ENCODE measurements around the gene SYMPK.
A peak's percentile ranks its signal among the peaks of the same experiment; 100 is the strongest.

The SYMPK gene

GRCh38 chr19:45782820-45783785, 79.8 kb downstream of the SYMPK start:
- Histone ChIP-seq H3K27ac (peak overlapping the region; percentile 35), H3K36me3 (replicated peaks) (peaks cover 46% of the 10 kb centered on the region), H3K4me3 (ENCODE audit: low read depth, low read length) (peak overlapping the region; percentile 12), H3K27me3 (replicated peaks) (no peaks in the 10 kb centered on the region)
- in situ Hi-C loops (cut with HindIII; ENCODE audit: low pct_ligation_motif_present, low sequenced_read_pairs) = no loop called here
- peak; percentile 28 for DNase-seq
- TF ChIP-seq CTCF (IDR thresholded peaks at IDR 0.05; ENCODE audit: low read depth, low read length, missing control alignments) = no peak

- in situ Hi-C loops (cut with HindIII; ENCODE audit: low pct_ligation_motif_present, low sequenced_read_pairs) = no loop called here
- H3K36me3 ChIP-seq (replicated peaks) = peaks cover 50% of the 10 kb centered on the region
- H3K27ac ChIP-seq = peak within 1 kb of the TSS; percentile 35
- H3K4me3 ChIP-seq (ENCODE audit: low read depth, low read length) = peak within 1 kb of the TSS; percentile 37
- no peak for TF ChIP-seq CTCF (IDR thresholded peaks at IDR 0.05; ENCODE audit: low read depth, low read length, missing control alignments)
- no peaks in the 10 kb centered on the region for H3K27me3 ChIP-seq (replicated peaks)
- no peak for DNase-seq
Observed at GRCh38 chr19:45782162-45782691, 80.7 kb downstream of the SYMPK start, which contains the start of gene DMPK. TSS of gene DMPK (minus strand) at chr19:45782490. CDS start at chr19:45782352, 138 bp downstream.

GRCh38 chr19:45781214-45782161, 81.5 kb downstream of the SYMPK start:
- no peak for DNase-seq
- H3K36me3 ChIP-seq (replicated peaks) = peaks cover 50% of the 10 kb centered on the region
- TF ChIP-seq CTCF (IDR thresholded peaks at IDR 0.05; ENCODE audit: low read depth, low read length, missing control alignments) = no peak
- H3K27ac ChIP-seq = no peak overlapping the region
- H3K27me3 ChIP-seq (replicated peaks) = no peaks in the 10 kb centered on the region
- H3K4me3 ChIP-seq (ENCODE audit: low read depth, low read length) = peak overlapping the region; percentile 37
- in situ Hi-C loops (cut with HindIII; ENCODE audit: low pct_ligation_motif_present, low sequenced_read_pairs) = no loop called here

DNA sequence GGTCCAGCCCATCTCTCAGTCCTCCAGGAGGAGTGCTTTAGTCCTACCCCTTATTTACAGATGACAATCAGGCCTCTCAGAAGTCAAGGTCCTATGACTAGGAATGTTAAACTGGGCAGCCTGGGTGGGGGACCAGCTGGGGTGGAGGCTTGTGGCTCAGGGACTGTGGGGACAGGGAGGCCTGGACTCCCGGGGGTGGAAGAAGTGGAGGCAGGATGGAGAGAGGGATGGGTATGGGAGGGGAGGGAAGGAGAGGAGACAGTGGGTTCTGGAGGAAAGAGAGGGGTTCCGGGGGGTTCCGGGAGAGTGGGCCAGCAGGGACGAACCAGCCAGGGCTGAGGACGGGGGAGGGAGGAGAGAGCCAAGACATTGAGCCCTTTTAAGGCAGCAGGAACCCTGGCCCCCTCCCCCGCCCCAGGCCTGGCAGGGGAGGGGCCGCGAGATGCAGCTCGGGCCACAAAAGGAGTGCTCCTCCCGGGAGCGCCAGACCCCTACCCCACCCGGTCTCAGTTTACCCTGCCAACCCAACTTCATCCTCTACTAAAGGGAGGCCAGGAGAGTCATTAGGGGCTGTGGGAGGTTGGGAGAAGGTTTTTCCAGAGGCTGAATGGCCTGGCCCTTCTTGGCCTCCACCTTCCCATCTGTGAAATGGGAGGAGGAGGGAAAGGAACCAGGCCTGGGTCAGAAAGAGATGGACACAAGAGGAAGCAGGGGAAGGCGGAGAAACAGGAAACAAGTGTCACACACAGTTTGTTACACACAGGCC, 82.3 kb downstream of the SYMPK start:
- H3K4me3 ChIP-seq (ENCODE audit: low read depth, low read length) = no peak overlapping the region
- no peak for TF ChIP-seq CTCF (IDR thresholded peaks at IDR 0.05; ENCODE audit: low read depth, low read length, missing control alignments)
- no peak for DNase-seq
- H3K36me3 ChIP-seq (replicated peaks) = peaks cover 43% of the 10 kb centered on the region
- H3K27me3 ChIP-seq (replicated peaks) = no peaks in the 10 kb centered on the region
- no peak overlapping the region for H3K27ac ChIP-seq
- in situ Hi-C loops (cut with HindIII; ENCODE audit: low pct_ligation_motif_present, low sequenced_read_pairs) = no loop called here

GRCh38 chr19:45780146-45780447, 82.8 kb downstream of the SYMPK start:
- H3K27ac ChIP-seq = no peak overlapping the region
- no peak for DNase-seq

More at GRCh38 chr19:45780146-45780447, 82.8 kb downstream of the SYMPK start:
- TF ChIP-seq CTCF (IDR thresholded peaks at IDR 0.05; ENCODE audit: low read depth, low read length, missing control alignments) = no peak
- H3K4me3 ChIP-seq (ENCODE audit: low read depth, low read length) = no peak overlapping the region
- no peaks in the 10 kb centered on the region for H3K27me3 ChIP-seq (replicated peaks)
- in situ Hi-C loops (cut with HindIII; ENCODE audit: low pct_ligation_motif_present, low sequenced_read_pairs) = no loop called here
- peaks cover 37% of the 10 kb centered on the region for H3K36me3 ChIP-seq (replicated peaks)
